Right lung (tissue), 5 donors: ENCODE measurements around the gene OR9Q1. TPM values are rescaled to one million over a fixed set of nuclear protein-coding genes. Genes with fewer than 3 reads are reported as not detected.
"Not testable (repeated sequence)": the region's sequence is repeated elsewhere in the genome, so short reads cannot be mapped to it uniquely, and the experiment has no call there.

ENCODE experiments used
- DNase-seq, 2 donors: peaks; one replicate each; pipeline ENCODE4 v3.0.0-alpha.2; 2013
- polyA plus RNA-seq, 5 donors: library from polyadenylated mRNA; unstranded; fragments of 120-200 nt; gene quantifications; one replicate each; pipeline versions ENCODE4 v1.2.1 to v1.2.3, GENCODE V29; 2013; ENCODE audit warnings: inconsistent platforms in 1 of 5, low replicate concordance in 1 of 5; ENCODE audit not compliant: insufficient read length in 5 of 5, insufficient read depth in 1 of 5

OR9Q1 gene
- polyA plus RNA-seq, 5 donors, result not detected

DNA sequence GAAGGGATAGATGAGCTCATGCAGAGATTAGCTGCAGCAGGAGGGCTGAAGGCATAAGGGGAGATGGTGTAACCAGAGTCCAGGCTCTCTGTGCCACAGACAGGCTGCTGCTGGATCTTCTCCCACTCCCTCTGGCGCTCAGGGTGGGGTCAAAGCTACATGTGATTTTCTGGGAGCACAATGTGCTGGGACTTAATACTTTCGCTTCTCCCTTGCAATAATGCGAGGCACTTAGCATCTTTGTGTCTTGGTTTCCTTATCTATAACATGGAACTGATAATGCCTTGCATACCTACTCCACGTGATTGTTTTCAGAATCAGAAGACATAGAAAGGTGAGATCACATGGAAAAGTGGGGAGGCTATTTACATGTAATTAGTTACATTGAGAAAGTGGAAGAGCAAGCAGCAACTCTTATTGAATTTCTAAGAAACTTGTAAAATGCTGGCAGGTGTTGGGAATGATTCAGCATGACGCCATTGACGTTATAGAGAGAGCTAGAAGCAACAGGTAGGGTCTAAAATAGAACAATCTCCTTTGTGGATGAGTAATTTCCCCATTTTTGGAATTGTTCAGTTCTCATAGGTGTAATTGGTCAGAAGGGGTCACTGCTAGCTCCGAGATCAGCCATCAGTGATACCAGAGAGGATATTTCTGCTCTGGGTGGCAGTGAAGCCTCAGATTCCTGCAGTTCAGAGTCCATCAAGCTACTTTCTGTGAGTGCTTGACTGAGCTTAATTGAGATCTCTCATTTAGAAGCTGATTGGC, 109.8 kb downstream of the OR9Q1 start:
- no peak for DNase-seq

DNA sequence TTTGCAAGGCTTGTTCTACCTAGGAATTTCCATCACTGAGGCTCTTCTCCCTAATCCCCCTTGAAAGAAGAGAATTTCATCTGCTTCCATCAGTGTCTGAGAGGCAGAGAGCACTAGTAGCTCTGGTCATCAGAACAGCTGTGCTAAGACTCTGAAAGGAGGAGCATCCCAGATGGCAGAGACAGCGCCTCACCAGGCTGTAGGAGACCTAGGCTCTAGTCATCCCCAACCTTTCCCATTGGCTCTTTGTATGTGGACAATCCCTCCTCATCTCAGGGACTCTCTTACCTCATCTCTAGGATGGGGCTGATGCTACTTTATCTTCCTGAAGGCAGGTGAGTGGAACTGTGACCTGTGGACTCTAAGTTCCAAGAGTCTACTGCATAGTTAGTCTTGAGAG, 110.5 kb downstream of the OR9Q1 start:
- DNase-seq, result no peak

DNA sequence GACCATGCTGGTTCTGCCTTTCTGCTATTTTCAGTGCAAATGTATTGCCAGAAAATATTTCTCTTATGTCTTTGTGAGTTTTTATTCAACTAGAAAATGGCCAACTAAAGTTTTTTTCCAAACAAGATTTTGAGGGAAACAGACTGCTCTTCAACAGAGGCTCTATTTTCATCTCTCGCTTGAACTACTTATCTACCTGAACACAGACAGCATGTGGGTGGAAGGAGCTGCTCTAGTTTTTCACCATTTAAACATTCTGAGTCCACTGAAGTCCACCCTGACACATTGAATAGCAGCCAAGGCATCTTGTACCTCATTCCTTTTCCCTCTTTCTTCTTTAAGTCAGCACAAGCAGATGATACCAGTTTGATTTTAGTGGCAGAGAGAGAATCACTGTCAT, 111.5 kb downstream of the OR9Q1 start:
- no peak for DNase-seq

DNA sequence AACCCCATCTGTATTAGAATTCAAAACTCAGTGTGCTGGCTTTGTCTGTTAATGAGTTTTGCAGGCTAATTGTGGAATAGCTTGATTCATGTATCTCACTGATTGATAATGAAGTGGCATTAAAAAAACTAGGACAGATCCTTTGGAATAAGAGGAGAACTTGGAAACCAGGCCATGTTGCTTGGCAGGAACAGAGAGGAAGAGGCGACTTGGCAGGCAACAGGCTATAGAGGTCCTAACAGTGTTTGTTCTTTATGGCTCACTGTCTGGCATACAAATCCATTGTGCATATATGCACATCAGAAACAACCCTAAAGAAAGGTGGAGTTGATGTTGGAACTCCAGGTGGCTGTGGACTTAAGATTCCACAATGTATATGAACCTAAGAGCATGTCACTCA, 119.1 kb downstream of the OR9Q1 start:
- peak in 1 of 2 donors; percentile 30 for DNase-seq

DNA sequence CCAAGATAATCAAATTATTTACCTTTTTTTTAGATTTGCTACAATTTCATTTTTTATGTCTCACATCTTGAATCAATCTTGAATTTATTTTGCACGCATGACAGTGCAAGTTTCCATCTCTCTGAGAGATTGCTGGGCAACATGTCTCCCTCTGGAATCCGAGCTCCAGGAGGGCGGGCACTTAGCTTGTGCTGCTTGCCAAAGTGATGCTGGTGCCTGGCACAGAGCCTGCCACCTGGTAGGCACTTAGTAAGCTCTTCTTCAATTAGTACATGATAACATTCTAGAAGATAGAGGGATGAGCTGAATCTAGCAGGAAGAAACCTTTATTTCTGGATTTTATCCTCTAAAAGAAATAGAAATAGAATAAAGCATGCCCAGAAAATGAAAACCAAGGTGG, 129.1 kb downstream of the OR9Q1 start:
- DNase-seq, result no peak

DNA sequence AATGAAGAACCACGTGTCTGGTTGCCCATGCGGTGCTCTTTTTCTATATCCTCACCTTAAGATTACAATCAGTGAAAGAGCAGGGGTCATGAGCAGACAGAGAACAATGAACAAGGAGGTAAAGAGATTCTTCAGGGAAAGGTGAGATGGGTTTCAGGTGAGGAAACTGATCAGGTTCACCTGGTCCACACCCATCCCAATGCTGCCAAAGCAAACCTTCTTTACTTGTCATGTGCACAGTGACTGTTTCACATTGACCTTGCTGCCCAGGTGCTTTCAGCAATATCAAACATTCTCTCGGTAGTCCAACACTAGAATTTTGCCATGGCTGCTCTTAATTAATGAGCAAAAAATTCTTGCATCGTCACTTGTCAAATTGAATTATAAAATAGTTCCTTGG, 140.7 kb downstream of the OR9Q1 start:
- no peak for DNase-seq

DNA sequence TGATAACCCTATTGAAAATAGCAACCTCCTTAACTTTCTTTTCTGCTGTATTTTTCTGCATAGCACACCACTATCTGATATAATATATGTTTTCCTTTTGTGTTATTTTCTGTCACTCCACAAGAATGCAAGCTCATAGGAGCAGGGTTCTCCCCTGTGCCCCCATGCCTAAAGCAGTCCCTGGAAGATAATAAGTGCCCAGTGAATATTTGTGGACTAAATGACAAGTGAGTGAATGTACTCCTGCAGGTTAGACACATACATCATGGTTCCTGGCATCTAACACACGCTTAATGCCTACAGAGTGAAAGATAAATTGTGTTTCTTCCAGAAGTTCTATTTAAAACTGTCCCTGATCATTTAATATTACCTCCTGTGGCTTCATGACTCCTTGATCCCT, 141.3 kb downstream of the OR9Q1 start:
- DNase-seq, result no peak

DNA sequence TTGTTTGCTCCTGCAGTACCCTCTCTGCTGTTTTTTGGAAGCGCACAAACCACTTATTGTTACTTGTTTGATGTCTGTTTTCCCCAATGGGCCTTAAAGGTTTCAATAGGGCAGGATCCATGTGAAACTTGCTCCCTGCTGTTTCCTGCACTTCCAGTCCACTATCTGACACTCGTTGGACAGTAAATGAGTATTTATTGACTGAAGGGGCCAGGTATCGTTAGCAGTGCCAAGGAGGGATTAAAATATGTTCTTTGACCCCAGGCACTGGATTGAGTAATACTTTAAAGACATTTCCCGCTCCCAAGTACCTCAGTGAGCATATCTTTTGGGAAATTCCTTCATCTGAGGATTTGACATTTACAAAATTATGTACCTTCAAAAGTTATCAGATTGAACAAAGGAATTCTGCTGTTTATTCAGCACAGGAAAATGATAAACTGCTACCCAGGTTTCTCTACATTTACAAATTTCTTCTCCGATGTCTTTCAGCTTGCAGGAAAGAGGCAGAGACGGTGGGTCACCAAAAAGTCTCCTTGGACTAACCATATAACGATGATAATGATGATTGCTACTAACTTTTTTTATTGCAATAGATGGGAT, 141.9 kb downstream of the OR9Q1 start:
- DNase-seq, result no peak

DNA sequence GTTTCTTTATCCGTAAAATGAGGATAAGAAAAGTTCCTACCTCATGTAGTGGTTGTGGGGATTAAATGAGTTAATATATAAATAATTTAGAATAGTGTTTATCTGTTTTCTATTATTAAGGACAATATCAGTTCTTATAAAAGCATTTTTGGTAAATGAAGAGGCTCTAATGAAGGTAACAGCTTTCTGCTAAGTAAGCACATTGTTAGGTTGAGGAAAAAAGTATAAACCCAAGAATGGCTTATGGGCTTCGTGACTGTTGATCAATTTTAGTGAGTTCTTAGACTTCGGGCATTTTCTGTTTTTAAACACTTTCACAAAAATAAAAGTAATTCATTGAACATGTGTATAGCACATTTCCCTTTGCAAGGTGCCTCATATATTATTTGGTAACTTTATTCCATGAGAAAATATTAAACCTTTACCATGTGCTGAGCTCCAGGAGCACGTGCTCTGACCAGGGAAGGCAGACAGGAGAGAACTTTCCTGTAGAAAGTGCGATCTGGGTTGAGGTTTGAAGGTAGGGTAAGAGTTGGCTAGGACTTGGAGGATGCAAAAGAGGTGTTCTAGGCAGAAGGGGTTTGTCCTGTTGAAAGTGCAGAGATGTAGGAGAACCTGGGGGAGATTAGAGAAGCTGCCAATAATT, 153.9 kb downstream of the OR9Q1 start:
- DNase-seq, result no peak

DNA sequence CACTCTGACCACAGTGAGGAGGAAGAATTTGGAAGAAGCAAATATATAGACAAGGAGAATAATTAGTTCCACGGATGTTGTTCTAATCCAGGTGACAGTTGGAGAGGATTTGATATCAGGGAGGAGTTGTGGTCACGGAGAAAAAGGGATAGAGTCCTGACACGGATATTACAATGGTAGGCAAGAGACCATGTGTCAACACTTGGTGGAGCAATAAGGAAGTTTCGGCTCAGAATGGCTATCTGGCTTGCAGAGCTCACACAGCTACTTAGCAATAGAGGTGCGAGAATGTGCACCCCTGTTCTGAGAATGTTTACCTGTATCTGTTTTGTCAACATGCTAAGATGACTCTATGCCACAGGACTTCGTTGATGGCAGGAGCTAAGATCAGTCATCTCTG, 154.8 kb downstream of the OR9Q1 start:
- DNase-seq, result no peak

DNA sequence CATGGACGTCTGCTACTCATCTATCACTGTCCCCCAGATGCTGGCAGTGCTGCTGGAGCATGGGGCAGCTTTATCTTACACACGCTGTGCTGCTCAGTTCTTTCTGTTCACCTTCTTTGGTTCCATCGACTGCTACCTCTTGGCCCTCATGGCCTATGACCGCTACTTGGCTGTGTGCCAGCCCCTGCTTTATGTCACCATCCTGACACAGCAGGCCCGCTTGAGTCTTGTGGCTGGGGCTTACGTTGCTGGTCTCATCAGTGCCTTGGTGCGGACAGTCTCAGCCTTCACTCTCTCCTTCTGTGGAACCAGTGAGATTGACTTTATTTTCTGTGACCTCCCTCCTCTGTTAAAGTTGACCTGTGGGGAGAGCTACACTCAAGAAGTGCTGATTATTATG, 156.0 kb downstream of the OR9Q1 start:
- no peak for DNase-seq

DNA sequence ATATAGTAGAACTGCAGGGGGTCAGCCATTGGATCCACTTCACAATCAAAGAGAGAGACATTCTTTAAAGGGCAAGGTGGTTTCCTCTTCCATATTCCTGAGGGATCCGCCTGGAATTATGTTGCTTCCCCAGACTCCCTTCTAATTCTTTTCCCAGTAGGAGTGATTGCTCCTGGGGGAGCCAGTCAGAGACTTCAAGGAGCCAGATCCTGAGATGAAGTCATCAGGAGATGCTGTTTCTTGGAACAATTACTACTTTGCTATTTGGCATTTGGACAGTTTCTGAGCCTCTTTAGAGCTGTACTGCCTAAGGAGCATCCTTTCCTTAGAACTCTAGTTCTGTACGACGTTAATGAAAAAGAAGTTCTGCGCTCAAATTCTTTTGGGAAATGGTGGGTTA, 163.3 kb downstream of the OR9Q1 start:
- DNase-seq, result no peak

DNA sequence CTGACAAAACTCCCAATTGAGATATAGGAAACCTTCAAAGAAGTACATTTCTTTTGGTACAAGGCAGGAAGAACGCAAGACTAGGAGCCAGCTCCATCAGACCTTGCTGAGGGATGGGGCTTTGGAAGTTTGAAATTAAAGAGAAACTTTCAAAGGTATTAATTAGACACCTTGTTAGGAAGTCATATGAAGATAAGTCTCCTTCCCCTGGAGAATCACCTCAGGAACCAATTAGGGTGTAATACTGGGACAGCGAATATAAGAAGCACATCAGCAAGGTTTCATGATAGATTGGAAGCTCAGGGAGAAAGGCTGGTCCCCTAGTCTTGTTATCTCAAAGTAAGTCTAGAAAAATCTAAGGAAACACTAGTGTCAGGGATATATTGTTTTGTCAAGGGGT, 165.1 kb downstream of the OR9Q1 start, which contains the start of gene OR9Q2:
Gene OR9Q2, plus strand, starts transcription at position 301 of the 400 bp plus-strand sequence. CDS start 1,421 bp downstream, outside the sequence.
- DNase-seq, result no peak

DNA sequence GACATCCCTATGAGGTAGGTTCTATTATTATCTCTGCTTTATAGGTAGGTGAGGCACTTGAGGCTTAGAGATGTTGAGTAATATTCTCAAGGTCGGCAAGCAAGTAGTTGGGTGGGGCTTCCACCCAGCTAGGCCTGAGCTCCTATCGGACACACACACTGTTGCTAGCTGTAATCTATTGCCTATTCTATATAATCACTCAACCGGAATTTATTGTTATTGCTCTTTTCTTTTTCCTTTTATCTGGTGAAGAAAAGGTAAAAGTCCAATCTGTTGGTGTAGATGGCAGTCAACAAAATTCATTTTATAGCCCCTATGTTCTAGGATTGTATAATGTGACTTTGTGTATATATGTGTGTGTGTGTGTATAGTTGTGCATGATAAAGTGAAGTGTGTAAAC, 168.5 kb downstream of the OR9Q1 start:
- DNase-seq, result no peak

DNA sequence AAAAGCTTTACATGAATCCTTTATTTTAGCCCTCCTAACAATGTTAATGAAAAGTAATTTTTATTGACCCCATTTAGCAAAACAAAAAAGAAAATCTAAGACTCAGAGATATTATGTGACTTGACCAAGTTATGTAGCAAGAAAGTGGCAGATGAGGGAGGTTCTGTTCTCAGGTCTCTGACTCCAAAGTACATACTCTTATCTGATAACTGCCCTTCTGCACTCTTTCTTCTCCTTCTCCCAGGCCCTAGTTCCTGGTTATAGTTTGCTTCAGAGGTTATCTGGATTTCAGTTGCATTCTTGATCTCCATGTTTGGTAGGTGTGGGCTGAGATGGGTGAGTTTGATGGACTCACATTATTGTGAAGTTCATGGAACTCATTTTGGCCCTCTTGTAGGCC, 169.7 kb downstream of the OR9Q1 start:
- no peak for DNase-seq

DNA sequence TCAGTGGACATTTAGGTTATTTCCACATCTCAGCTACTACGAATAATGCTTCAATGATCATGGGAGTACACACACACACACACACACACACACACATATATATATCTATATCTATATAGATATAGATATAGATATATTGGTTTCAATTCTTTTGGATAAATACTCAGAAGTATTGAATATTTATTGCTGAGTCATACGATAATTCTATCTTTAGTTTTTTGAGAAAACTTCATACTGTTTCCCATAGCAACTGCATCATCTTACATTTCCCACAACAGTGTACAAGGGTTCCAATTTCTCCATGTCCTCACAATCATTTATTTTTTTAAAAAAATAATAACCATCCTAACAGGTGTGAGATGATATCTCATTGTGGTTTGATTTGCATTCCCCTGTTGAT, 172.3 kb downstream of the OR9Q1 start:
- DNase-seq, result no peak

DNA sequence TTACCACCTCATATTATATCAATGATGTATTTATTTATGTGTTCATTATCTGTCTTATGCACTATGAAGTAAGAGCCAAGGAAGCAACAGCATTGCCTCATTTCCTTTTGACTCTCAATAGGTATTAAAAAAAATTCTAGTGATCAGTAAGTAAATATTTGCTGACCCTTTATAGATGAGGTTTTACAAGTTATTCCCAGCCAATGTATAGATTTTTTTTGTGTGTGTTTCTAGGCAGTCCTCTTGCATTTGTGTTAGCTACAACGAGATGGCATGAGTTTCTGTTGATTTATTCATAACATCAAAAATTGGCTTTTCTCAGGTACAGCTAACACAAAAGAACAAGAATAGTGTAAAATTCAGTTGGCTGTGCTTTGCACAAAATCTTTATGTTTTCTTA, 175.6 kb downstream of the OR9Q1 start:
- no peak for DNase-seq

DNA sequence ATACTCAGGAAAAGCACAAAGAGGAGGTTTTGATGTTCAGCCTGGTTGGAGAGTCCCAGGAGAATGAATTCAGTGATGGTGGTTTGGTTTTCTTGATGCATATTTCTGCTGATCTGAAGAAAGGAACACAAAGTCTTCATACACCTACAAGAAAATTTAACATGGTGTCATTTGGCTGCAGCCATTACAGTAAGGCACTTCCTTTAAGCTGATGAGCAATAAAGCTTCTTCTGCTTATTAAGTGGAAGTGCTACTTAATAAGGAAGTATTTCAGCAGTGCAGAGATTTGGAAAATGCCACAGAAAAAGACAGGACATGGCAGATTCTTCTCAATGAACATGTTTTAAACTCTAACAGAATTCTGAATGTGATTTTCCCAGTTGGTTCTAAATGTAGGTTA, 180.4 kb downstream of the OR9Q1 start, which contains the start of gene OR1S2:
Gene OR1S2, minus strand, starts transcription at position 101 of the 400 bp plus-strand sequence. Its CDS starts 0 bp downstream, at position 101.
- DNase-seq, result no peak

DNA sequence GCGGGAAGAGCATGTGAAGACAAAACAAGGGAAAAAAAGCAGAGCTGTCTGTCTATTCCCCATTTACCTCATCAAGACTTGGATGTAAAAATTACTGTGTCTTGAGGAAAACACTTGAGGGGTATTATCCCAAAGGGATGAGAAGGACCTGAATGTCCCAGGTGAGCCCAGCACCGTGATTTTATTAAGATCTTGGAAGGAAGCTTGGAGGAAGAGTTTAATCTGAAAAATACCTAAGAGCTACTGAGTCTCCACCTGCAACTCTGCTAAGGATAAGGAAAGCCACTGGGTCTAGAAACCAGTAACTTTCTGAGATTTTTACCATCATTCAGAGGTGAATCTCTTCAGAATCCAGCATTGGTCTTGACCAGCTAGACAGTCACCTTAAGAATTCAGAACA, 188.7 kb downstream of the OR9Q1 start, which contains the start of gene OR1S1:
Gene OR1S1, plus strand, starts transcription at position 301 of the 400 bp plus-strand sequence.
- DNase-seq, result not testable (repeated sequence)

DNA sequence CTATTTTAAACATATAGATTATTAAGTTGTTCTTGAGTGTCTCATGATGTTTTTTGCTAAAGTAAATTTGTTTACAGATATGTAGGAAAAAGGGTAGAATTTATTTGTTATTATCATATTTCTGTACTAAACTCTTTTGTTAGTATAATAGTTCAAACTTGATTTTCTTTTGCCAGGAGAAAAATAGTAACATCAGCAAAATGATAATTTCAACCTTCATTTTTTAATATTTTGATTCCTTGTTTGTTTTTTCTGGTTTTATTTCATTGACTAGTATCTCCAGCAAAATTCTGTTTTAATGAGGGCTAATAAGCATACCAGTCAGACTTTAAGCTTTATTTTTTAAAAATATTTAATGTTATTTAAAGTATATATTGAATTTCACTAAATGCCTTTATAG, 192.8 kb downstream of the OR9Q1 start:
- no peak for DNase-seq

DNA sequence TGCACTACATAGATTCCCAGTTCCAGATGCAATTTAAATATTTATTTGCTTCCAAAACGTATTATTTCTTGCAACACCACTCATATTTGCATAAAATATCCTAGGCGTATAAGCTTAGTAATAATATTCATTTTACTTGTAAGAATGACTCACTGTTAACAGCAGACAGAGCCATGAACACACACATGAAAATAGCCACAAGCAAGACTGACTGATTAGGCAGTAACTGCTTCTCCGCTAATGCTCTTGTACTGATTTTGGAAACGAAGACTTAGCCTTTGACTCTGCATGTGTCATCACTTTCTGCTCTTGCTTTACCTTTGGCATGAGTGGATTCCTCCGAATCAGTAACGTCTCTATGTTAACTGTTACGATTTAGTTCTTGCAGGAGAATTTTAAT, 199.0 kb downstream of the OR9Q1 start:
- DNase-seq, result no peak

DNA sequence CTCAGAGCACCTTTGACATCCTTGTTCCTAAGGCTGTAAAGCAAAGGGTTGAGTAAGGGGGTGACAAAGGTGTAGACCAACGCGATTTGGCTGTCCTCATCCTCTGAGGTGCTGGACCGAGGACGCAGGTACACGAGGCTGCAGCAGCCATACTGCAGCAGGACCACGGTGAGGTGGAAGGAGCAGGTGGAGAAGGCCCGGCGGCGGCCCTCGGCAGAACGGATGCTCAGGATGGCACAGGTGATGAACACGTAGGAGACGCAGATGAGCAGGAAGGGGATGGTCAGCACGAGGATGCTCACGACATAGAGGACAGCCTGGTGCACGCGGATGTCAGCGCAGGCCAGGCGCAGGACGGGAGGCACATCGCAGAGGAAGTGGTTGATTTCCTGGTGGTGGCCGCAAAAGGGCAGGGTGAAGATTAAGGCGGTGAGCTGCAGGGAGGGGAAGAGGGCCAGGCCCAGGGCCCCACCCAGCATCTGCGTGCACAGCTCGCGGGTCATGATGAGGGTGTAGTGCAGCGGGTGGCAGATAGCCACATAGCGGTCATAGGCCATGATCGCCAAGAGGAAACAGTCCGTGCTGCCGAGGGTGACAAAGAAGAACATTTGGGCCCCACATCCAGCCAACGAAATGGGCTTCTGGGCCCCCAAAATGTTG, 204.4 kb downstream of the OR9Q1 start:
- DNase-seq, result no peak
